GM23338 (cell line): ENCODE measurements around the gene PPP1R9A. TPM values are rescaled to one million over a fixed set of nuclear protein-coding genes. Genes with fewer than 3 reads are reported as not detected.

Experiments
- ATAC-seq: fragments of 200-7000 bp; cut with Tn5 transposase; 3 replicates; pipeline ENCODE4 v1.9.1; 2020
- DNase-seq: peaks from one replicate; pipeline ENCODE4 v3.0.0-alpha.2; 2015; ENCODE audit warnings: low spot score
- H2AFZ ChIP-seq: fragments of 200-600 bp; sonication (generic); 2 replicates; pipeline ENCODE4 v1.8.0; 2016; ENCODE audit warnings: antibody characterized with exemption, mild to moderate bottlenecking, moderate library complexity
- H3F3A ChIP-seq: fragments of 200-600 bp; sonication (generic); replicated peaks from 2 replicates; pipeline ENCODE4 v1.8.0; 2017; ENCODE audit warnings: antibody characterized with exemption, mixed run types, low read depth
- H3K27ac ChIP-seq: fragments of 200-600 bp; sonication (generic); 2 replicates; pipeline ENCODE4 v1.6.1; 2016; ENCODE audit warnings: low read depth
- H3K27me3 ChIP-seq: fragments of 200-600 bp; sonication (generic); 2 replicates; pipeline ENCODE4 v1.8.0; 2016; ENCODE audit warnings: mild to moderate bottlenecking, mixed run types, moderate library complexity; ENCODE audit not compliant: insufficient read depth
- H3K36me3 ChIP-seq: fragments of 200-600 bp; sonication (generic); 2 replicates; pipeline ENCODE4 v1.8.0; 2016; ENCODE audit warnings: mild to moderate bottlenecking; ENCODE audit not compliant: insufficient read depth
- H3K4me1 ChIP-seq: fragments of 200-600 bp; sonication (generic); 2 replicates; pipeline ENCODE4 v1.8.0; 2016; ENCODE audit warnings: mild to moderate bottlenecking, moderate library complexity; ENCODE audit not compliant: insufficient read depth
- H3K4me2 ChIP-seq: fragments of 200-600 bp; sonication (generic); 2 replicates; pipeline ENCODE4 v1.7.1; 2017; ENCODE audit warnings: mixed run types
- H3K4me3 ChIP-seq: fragments of 200-600 bp; sonication (generic); 2 replicates; pipeline ENCODE4 v1.6.1; 2016; ENCODE audit warnings: mixed run types
- H3K79me2 ChIP-seq: fragments of 200-600 bp; sonication (generic); replicated peaks from 2 replicates; pipeline ENCODE4 v1.8.0; 2017; ENCODE audit warnings: mild to moderate bottlenecking; ENCODE audit not compliant: insufficient read depth
- H3K9me2 ChIP-seq: fragments of 200-600 bp; sonication (generic); 2 replicates; pipeline ENCODE4 v1.8.0; 2017; ENCODE audit not compliant: insufficient read depth
- H4K20me1 ChIP-seq: fragments of 200-600 bp; sonication (generic); replicated peaks from 2 replicates; pipeline ENCODE4 v1.8.0; 2017; ENCODE audit warnings: mild to moderate bottlenecking; ENCODE audit not compliant: insufficient read depth
- H3K27ac Mint-ChIP-seq: 2 replicates; pipeline ENCODE4 v1.8.0; 2020; ENCODE audit warnings: inconsistent platforms, mild to moderate bottlenecking, moderate library complexity, mixed read lengths
- H3K27me3 Mint-ChIP-seq: 3 replicates; pipeline ENCODE4 v1.8.0; 2022; ENCODE audit warnings: low read depth, mild to moderate bottlenecking, moderate library complexity, mixed read lengths, inconsistent platforms; ENCODE audit not compliant: insufficient read depth, poor library complexity
- H3K36me3 Mint-ChIP-seq: 3 replicates; pipeline ENCODE4 v1.8.0; 2021; ENCODE audit warnings: low read depth, mild to moderate bottlenecking, inconsistent platforms, moderate library complexity, mixed read lengths
- H3K4me1 Mint-ChIP-seq: 3 replicates; pipeline ENCODE4 v1.8.0; 2020; ENCODE audit warnings: mild to moderate bottlenecking, inconsistent platforms, mixed read lengths
- H3K4me3 Mint-ChIP-seq: 3 replicates; pipeline ENCODE4 v1.8.0; 2021; ENCODE audit warnings: moderate library complexity, mild to moderate bottlenecking, inconsistent platforms, mixed read lengths
- H3K9me3 Mint-ChIP-seq: 3 replicates; pipeline ENCODE4 v1.8.0; 2020; ENCODE audit warnings: moderate library complexity, mild to moderate bottlenecking, inconsistent platforms, mixed read lengths
- ETS1 ChIP-seq: IDR thresholded peaks from 2 replicates; pipeline ENCODE4 v1.6.1; 2016; ENCODE audit warnings: antibody characterized with exemption
- EZH2 ChIP-seq: fragments of 200-600 bp; sonication (generic); IDR thresholded peaks from one replicate; pipeline ENCODE4 v1.8.0; 2017; ENCODE audit warnings: antibody characterized with exemption, mild to moderate bottlenecking, low read depth; ENCODE audit not compliant: unreplicated experiment
- EZH2phosphoT487 ChIP-seq: fragments of 200-600 bp; sonication (generic); IDR thresholded peaks from one replicate; pipeline ENCODE4 v1.8.1; 2018; ENCODE audit warnings: antibody characterized with exemption; ENCODE audit not compliant: unreplicated experiment
- JUNB ChIP-seq: IDR thresholded peaks from one replicate; pipeline ENCODE4 v1.6.1; 2016; ENCODE audit warnings: antibody characterized with exemption; ENCODE audit not compliant: unreplicated experiment
- NANOG ChIP-seq: IDR thresholded peaks from 2 replicates; pipeline ENCODE4 v1.6.1; 2016; ENCODE audit warnings: antibody characterized with exemption, borderline replicate concordance
- POLR2AphosphoS5 ChIP-seq: IDR thresholded peaks from 2 replicates; pipeline ENCODE4 v1.6.1; 2016; ENCODE audit warnings: antibody characterized with exemption, low read depth
- STAT1 ChIP-seq: IDR thresholded peaks from one replicate; pipeline ENCODE4 v1.6.1; 2016; ENCODE audit warnings: antibody characterized with exemption; ENCODE audit not compliant: unreplicated experiment
- ZNF331 ChIP-seq: fragments of 250-450 bp; sonication (Bioruptor Pico); IDR thresholded peaks from 2 replicates; pipeline ENCODE4 v1.5.0; 2020; ENCODE audit warnings: low read depth, mild to moderate bottlenecking, moderate library complexity
- ZNF462 ChIP-seq: fragments of 250-450 bp; sonication (Bioruptor Pico); IDR thresholded peaks from 2 replicates; pipeline ENCODE4 v1.5.0; 2020; ENCODE audit warnings: mild to moderate bottlenecking, moderate library complexity
- polyA plus RNA-seq: library from polyadenylated mRNA; unstranded; fragments of >200 nt; fragmentation: Nextera tagmentation; extraction: Ambion mirVana; gene quantifications from 2 replicates; pipeline ENCODE4 v1.2.1, GENCODE V29; 2016
- total RNA-seq: library from RNA; depleted of rRNA; stranded (reverse); fragments of >200 nt; shearing (Covaris generic); gene quantifications from 2 replicates; pipeline ENCODE4 v1.2.3, GENCODE V29; 2014

PPP1R9A gene
- total and polyA plus RNA-seq, 2 experiments from 2014 or later, result 10.6 to 31.8 TPM

GRCh38 chr7:95191795-95192194 lies 284.4 kb downstream of the PPP1R9A start (continued):
- TF ChIP-seq ZNF462 (CRISPR knock-in tag), result no peak
- no peak for TF ChIP-seq NANOG
- TF ChIP-seq ETS1, result no peak
- no peak for TF ChIP-seq EZH2phosphoT487
- TF ChIP-seq ZNF331 (CRISPR knock-in tag), result no peak
- no peak for TF ChIP-seq EZH2
- no peak for TF ChIP-seq STAT1

- Histone ChIP-seq H3K4me3 (no peak overlapping the region), H3K4me2 (no peak overlapping the region), H3K79me2 (no peaks in the 10 kb centered on the region), H2AFZ (no peak overlapping the region), H3K9me2 (no peaks in the 10 kb centered on the region), H3F3A (no peaks in the 10 kb centered on the region), H4K20me1 (no peaks in the 10 kb centered on the region), H3K27ac (no peak overlapping the region), H3K36me3 (no peaks in the 10 kb centered on the region), H3K27me3 (no peaks in the 10 kb centered on the region), H3K4me1 (no peaks in the 10 kb centered on the region)
- no peak for ATAC-seq
- DNase-seq, result no peak
- no peak overlapping the region for H3K4me3 Mint-ChIP-seq
- no peaks in the 10 kb centered on the region for H3K4me1 Mint-ChIP-seq
- H3K36me3 Mint-ChIP-seq, result no peaks in the 10 kb centered on the region
- H3K27ac Mint-ChIP-seq, result no peak overlapping the region
- H3K27me3 Mint-ChIP-seq, result no peaks in the 10 kb centered on the region
- H3K9me3 Mint-ChIP-seq, result no peaks in the 10 kb centered on the region
- TF ChIP-seq JUNB (no peak), POLR2AphosphoS5 (no peak), ZNF462 (CRISPR knock-in tag) (no peak), ETS1 (no peak)
Measured at GRCh38 chr7:95198863-95199262, 291.5 kb downstream of the PPP1R9A start.
